ENCODE measurements around the gene GBA3. TPM values are rescaled to one million over a fixed set of nuclear protein-coding genes. Genes with fewer than 3 reads are reported as not detected.

GBA3 gene
- total and polyA plus RNA-seq, 2 donors: 0.28 to 0.37 TPM

DNA sequence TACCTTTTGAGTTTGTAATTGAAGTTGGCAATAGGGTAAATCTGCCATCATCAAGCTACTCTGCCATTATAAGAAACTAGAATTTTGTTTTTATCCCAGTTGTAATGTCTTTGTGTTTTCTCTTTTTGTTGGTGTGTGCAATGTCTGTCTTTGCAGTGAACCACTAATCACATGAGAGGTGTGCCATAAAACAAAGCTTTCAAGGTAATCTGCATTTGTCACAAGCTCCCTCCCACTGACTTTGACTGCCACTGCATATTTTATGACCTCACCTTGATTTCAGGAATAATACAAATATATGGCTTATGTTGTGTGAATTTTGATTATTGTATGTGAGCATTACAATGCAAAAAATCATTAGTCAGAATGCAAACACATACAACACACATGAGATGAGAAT is 9.0 kb upstream of the GBA3 start:
- H3K9me3 ChIP-seq (ENCODE audit: control insufficient read depth in 2 of 2, insufficient read depth in 1 of 2, low read length in 1 of 2): no peaks in the 10 kb centered on the region
- DNase-seq (ENCODE audit: low read depth in 6 of 9, low spot score in 9 of 9): no peak
- H3K4me1 ChIP-seq (ENCODE audit: control insufficient read depth in 2 of 2, insufficient read depth in 2 of 2, low read length in 2 of 2): peaks cover 3 to 4% of the 10 kb centered on the region in 2 donors
- no peaks in the 10 kb centered on the region for H3K27me3 ChIP-seq (ENCODE audit: control insufficient read depth in 2 of 2, insufficient read depth in 1 of 2, low read length in 1 of 2)
- H3K4me3 ChIP-seq (ENCODE audit: low read length in 2 of 2): no peak overlapping the region
- H3K36me3 ChIP-seq (ENCODE audit: control insufficient read depth in 2 of 2, insufficient read depth in 2 of 2, low read length in 1 of 2): no peaks in the 10 kb centered on the region
- no peak overlapping the region for H3K27ac ChIP-seq (ENCODE audit: low read depth in 1 of 2, low read length in 1 of 2)

DNA sequence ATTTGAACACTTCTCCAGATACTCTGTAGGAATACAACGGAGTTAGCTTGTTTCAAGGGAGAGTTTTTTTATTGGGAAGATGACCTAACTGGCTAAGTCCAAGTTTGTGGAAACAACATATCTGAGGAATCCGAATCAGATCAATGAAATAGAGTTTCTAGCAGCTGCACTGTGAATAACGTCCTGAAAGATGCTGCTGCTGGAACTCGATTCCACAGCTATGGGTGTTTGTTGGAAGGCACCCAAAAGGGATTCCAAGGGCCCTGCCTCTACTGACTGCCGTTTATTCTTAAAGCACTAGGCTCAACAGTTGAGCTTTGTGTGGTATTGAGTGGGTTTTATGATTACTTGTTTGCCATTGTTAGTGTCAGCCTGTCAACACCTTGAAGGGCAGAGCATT is 6.6 kb upstream of the GBA3 start:
- 94% methylated on average over 5 of the region's 5 CpGs for WGBS
- Histone ChIP-seq H3K27ac (ENCODE audit: low read depth in 1 of 2, low read length in 1 of 2) (no peak overlapping the region), H3K36me3 (ENCODE audit: control insufficient read depth in 2 of 2, insufficient read depth in 2 of 2, low read length in 1 of 2) (no peaks in the 10 kb centered on the region), H3K27me3 (ENCODE audit: control insufficient read depth in 2 of 2, insufficient read depth in 1 of 2, low read length in 1 of 2) (no peaks in the 10 kb centered on the region), H3K4me3 (ENCODE audit: low read length in 2 of 2) (no peak overlapping the region), H3K9me3 (ENCODE audit: control insufficient read depth in 2 of 2, insufficient read depth in 1 of 2, low read length in 1 of 2) (no peaks in the 10 kb centered on the region), H3K4me1 (ENCODE audit: control insufficient read depth in 2 of 2, insufficient read depth in 2 of 2, low read length in 2 of 2) (peaks cover 3 to 9% of the 10 kb centered on the region in 2 donors)
- no peak for DNase-seq (ENCODE audit: low read depth in 6 of 9, low spot score in 9 of 9)

DNA sequence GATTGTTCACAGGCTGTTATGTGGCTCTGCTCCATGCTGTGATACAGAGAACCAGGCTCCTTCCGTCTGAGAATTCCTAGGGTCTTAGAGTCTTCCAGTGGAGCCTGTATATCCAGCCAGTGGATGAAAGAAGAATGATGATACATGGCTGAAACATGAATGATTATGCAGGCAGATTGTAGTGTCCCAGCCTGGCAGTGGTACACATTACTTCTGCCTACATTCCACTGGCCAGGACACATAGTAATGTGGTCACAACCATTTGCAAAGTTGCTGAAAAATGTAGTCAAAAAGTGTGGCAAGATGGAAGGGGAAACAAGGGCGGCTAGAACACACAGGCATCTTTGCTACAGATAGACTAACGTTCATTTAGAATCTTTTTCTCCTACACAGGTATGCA is 4.5 kb upstream of the GBA3 start:
- no peak overlapping the region for H3K27ac ChIP-seq (ENCODE audit: low read depth in 1 of 2, low read length in 1 of 2)
- H3K27me3 ChIP-seq (ENCODE audit: control insufficient read depth in 2 of 2, insufficient read depth in 1 of 2, low read length in 1 of 2): no peaks in the 10 kb centered on the region
- no peaks in the 10 kb centered on the region for H3K36me3 ChIP-seq (ENCODE audit: control insufficient read depth in 2 of 2, insufficient read depth in 2 of 2, low read length in 1 of 2)
- WGBS: 97% methylated on average over 3 of the region's 3 CpGs
- no peak overlapping the region for H3K4me3 ChIP-seq (ENCODE audit: low read length in 2 of 2)
- H3K4me1 ChIP-seq (ENCODE audit: control insufficient read depth in 2 of 2, insufficient read depth in 2 of 2, low read length in 2 of 2): peaks cover 3 to 9% of the 10 kb centered on the region in 2 donors
- DNase-seq (ENCODE audit: low read depth in 6 of 9, low spot score in 9 of 9): no peak
- H3K9me3 ChIP-seq (ENCODE audit: control insufficient read depth in 2 of 2, insufficient read depth in 1 of 2, low read length in 1 of 2): no peaks in the 10 kb centered on the region

DNA sequence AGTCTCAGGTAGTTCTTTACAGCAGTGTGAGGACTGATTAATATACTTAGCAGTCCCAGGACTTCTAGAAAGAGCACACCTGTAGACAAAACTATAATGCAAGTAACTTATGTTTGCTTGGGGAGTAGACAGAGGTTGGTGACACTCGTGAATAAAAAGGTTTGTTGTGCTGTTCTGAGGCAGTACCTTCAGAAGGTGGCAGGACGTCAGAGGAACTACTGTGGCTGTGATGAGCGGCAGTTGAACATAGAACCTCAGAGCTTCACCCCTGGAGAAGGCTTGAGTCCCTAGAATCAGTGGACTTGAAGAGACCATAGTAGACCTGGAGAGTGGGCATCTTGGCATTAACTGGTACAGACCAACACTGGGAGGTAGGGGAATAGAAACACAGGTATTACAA is 3.3 kb upstream of the GBA3 start:
- no peaks in the 10 kb centered on the region for H3K27me3 ChIP-seq (ENCODE audit: control insufficient read depth in 2 of 2, insufficient read depth in 1 of 2, low read length in 1 of 2)
- peaks cover 3 to 9% of the 10 kb centered on the region in 2 donors for H3K4me1 ChIP-seq (ENCODE audit: control insufficient read depth in 2 of 2, insufficient read depth in 2 of 2, low read length in 2 of 2)
- H3K9me3 ChIP-seq (ENCODE audit: control insufficient read depth in 2 of 2, insufficient read depth in 1 of 2, low read length in 1 of 2): no peaks in the 10 kb centered on the region
- WGBS: 89% methylated on average over 3 of the region's 3 CpGs
- H3K4me3 ChIP-seq (ENCODE audit: low read length in 2 of 2): no peak overlapping the region
- DNase-seq (ENCODE audit: low read depth in 6 of 9, low spot score in 9 of 9): no peak
- no peaks in the 10 kb centered on the region for H3K36me3 ChIP-seq (ENCODE audit: control insufficient read depth in 2 of 2, insufficient read depth in 2 of 2, low read length in 1 of 2)
- H3K27ac ChIP-seq (ENCODE audit: low read depth in 1 of 2, low read length in 1 of 2): no peak overlapping the region

DNA sequence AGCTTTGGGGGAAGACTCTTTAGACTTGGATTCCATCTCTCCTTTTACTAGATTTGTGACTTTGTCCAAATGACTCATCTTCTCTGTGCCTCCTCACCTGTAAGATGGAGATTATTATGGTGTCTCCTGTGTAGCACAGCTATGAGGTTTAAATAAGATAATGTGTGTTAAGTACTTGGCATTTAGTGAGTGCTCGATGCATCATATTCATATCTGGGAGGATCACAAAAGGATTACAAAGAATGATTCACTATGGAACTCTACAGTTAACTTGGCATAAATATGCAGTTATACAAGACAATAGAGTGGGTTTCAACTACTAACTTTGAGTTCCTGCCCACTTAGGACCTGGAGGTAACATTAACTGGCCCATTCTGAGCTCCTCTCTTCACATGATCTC is 2.3 kb downstream of the GBA3 start:
- Histone ChIP-seq H3K4me1 (ENCODE audit: control insufficient read depth in 2 of 2, insufficient read depth in 2 of 2, low read length in 2 of 2) (no peaks in the 10 kb centered on the region), H3K9me3 (ENCODE audit: control insufficient read depth in 2 of 2, insufficient read depth in 1 of 2, low read length in 1 of 2) (no peaks in the 10 kb centered on the region), H3K36me3 (ENCODE audit: control insufficient read depth in 2 of 2, insufficient read depth in 2 of 2, low read length in 1 of 2) (no peaks in the 10 kb centered on the region), H3K4me3 (ENCODE audit: low read length in 2 of 2) (no peak overlapping the region), H3K27ac (ENCODE audit: low read depth in 1 of 2, low read length in 1 of 2) (no peak overlapping the region), H3K27me3 (ENCODE audit: control insufficient read depth in 2 of 2, insufficient read depth in 1 of 2, low read length in 1 of 2) (no peaks in the 10 kb centered on the region)
- 94% methylated on average over 1 of the region's 1 CpG for WGBS
- DNase-seq (ENCODE audit: low read depth in 6 of 9, low spot score in 9 of 9): no peak

DNA sequence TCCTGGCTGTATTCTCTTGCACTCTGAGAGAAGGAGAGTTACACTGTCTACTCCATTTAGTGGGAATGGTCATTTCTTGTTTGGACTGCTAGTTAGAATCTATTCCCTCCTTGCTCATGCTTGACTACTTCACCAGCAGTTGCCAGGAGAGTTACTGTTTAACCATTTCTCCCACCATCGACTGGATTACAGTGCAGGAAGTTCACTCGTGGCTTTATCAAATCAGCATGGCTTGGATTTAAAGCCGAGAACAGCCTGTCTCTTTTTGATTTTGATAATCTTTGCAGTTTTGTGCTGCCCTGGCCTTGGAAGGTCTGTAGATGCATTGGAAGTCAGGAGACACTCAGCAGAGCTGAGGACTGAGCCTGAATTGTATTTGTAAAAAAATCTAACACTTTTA is 3.2 kb downstream of the GBA3 start:
- DNase-seq (ENCODE audit: low read depth in 6 of 9, low spot score in 9 of 9): no peak
- 74% methylated on average over 3 of the region's 3 CpGs for WGBS
- H3K4me3 ChIP-seq (ENCODE audit: low read length in 2 of 2): no peak overlapping the region

DNA sequence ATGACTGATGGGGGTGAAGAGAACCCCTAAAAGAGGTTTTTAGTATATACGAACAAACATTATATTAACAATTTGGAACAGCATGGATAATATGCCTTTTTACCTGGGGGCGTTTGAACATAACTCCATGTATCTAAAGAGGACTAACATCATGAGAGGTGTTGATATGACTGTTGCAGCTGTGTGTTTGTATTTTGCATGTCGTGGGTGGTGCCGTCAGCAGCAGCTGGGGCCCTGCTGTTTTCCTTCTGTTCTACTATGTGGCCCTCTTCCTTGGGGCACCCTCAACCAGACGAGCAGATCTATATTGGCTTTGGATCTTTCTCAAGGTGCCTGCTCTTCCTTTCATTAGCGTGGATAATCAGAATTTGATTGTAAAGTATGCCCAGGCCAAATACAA is 11.2 kb downstream of the GBA3 start:
- DNase-seq (ENCODE audit: low read depth in 6 of 9, low spot score in 9 of 9): no peak
- no peak overlapping the region for H3K4me3 ChIP-seq (ENCODE audit: low read length in 2 of 2)
- no peaks in the 10 kb centered on the region for H3K9me3 ChIP-seq (ENCODE audit: control insufficient read depth in 2 of 2, insufficient read depth in 1 of 2, low read length in 1 of 2)
- 94% methylated on average over 6 of the region's 6 CpGs for WGBS
- no peaks in the 10 kb centered on the region for H3K36me3 ChIP-seq (ENCODE audit: control insufficient read depth in 2 of 2, insufficient read depth in 2 of 2, low read length in 1 of 2)
- H3K4me1 ChIP-seq (ENCODE audit: control insufficient read depth in 2 of 2, insufficient read depth in 2 of 2, low read length in 2 of 2): no peaks in the 10 kb centered on the region
- no peaks in the 10 kb centered on the region for H3K27me3 ChIP-seq (ENCODE audit: control insufficient read depth in 2 of 2, insufficient read depth in 1 of 2, low read length in 1 of 2)
- no peak overlapping the region for H3K27ac ChIP-seq (ENCODE audit: low read depth in 1 of 2, low read length in 1 of 2)

More for the DNA sequence above, 3.2 kb downstream of the GBA3 start:
- Histone ChIP-seq H3K36me3 (ENCODE audit: control insufficient read depth in 2 of 2, insufficient read depth in 2 of 2, low read length in 1 of 2) (no peaks in the 10 kb centered on the region), H3K9me3 (ENCODE audit: control insufficient read depth in 2 of 2, insufficient read depth in 1 of 2, low read length in 1 of 2) (no peaks in the 10 kb centered on the region), H3K27me3 (ENCODE audit: control insufficient read depth in 2 of 2, insufficient read depth in 1 of 2, low read length in 1 of 2) (no peaks in the 10 kb centered on the region), H3K4me1 (ENCODE audit: control insufficient read depth in 2 of 2, insufficient read depth in 2 of 2, low read length in 2 of 2) (no peaks in the 10 kb centered on the region), H3K27ac (ENCODE audit: low read depth in 1 of 2, low read length in 1 of 2) (no peak overlapping the region)

DNA sequence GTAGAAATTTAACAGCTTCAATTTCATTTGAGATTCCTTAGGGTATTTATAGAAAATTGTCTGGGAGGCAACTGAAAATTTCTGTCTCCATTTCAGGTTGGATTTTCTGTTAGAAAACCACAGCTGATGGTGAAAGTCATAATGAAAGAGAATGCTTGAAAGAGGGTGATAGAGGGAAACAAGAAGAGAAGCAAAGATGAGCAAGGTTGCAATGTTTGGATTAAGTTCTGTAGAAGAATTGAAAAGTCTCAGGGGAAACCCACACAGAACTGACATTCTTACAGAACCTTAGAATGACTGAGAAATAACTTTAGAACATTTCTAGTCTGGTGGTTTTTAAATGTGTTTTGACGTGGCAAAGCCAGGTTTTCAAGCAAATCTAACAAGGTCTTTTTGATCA is 14.7 kb downstream of the GBA3 start:
- no peaks in the 10 kb centered on the region for H3K9me3 ChIP-seq (ENCODE audit: control insufficient read depth in 2 of 2, insufficient read depth in 1 of 2, low read length in 1 of 2)
- no peaks in the 10 kb centered on the region for H3K4me1 ChIP-seq (ENCODE audit: control insufficient read depth in 2 of 2, insufficient read depth in 2 of 2, low read length in 2 of 2)
- WGBS: 83% methylated on average over 1 of the region's 1 CpG
- DNase-seq (ENCODE audit: low read depth in 6 of 9, low spot score in 9 of 9): no peak
- H3K27ac ChIP-seq (ENCODE audit: low read depth in 1 of 2, low read length in 1 of 2): no peak overlapping the region
- H3K27me3 ChIP-seq (ENCODE audit: control insufficient read depth in 2 of 2, insufficient read depth in 1 of 2, low read length in 1 of 2): no peaks in the 10 kb centered on the region
- H3K36me3 ChIP-seq (ENCODE audit: control insufficient read depth in 2 of 2, insufficient read depth in 2 of 2, low read length in 1 of 2): no peaks in the 10 kb centered on the region
- no peak overlapping the region for H3K4me3 ChIP-seq (ENCODE audit: low read length in 2 of 2)

DNA sequence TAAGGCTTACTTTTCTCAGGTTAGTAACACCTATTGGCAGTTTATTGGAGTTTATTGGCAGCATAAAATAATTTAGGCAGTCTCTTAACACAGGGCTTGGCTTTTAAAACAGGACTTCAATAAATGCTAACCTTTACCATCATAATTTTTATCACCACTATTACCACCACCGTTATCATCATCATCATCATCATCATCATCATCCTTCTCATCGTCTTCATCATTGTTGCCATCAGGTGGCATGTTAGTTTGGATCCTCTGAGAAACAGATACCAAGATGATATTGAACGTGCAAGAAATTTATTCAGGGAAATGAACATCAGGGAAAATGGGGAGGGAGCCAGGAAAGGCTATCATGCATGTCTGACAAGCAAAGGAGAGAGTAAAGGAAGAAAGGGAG is 16.2 kb downstream of the GBA3 start:
- Histone ChIP-seq H3K4me1 (ENCODE audit: control insufficient read depth in 2 of 2, insufficient read depth in 2 of 2, low read length in 2 of 2) (no peaks in the 10 kb centered on the region), H3K27ac (ENCODE audit: low read depth in 1 of 2, low read length in 1 of 2) (no peak overlapping the region), H3K36me3 (ENCODE audit: control insufficient read depth in 2 of 2, insufficient read depth in 2 of 2, low read length in 1 of 2) (no peaks in the 10 kb centered on the region), H3K9me3 (ENCODE audit: control insufficient read depth in 2 of 2, insufficient read depth in 1 of 2, low read length in 1 of 2) (no peaks in the 10 kb centered on the region), H3K27me3 (ENCODE audit: control insufficient read depth in 2 of 2, insufficient read depth in 1 of 2, low read length in 1 of 2) (no peaks in the 10 kb centered on the region), H3K4me3 (ENCODE audit: low read length in 2 of 2) (no peak overlapping the region)
- no peak for DNase-seq (ENCODE audit: low read depth in 6 of 9, low spot score in 9 of 9)
- WGBS: 92% methylated on average over 3 of the region's 3 CpGs

DNA sequence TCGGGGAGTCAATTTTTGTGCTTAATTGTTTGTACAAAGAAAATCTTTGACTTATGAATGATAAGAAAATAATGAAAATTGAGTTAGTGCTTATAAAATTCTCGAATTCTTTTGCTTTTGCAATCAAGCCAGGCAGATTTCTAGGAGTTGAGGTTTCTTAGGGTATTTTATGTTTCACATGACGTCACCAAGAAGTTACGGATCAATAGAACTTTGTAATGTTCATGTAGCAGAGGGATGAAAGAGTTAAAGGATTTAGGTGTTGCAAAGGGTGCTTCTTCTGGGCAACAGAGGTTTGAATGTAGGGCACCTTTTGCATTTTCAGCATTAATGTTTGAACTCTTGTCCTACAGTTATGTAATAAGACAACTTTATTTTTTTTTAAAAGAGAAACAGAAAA is 19.4 kb downstream of the GBA3 start:
- 83% methylated on average over 4 of the region's 4 CpGs for WGBS
- H3K4me1 ChIP-seq (ENCODE audit: control insufficient read depth in 2 of 2, insufficient read depth in 2 of 2, low read length in 2 of 2): no peaks in the 10 kb centered on the region
- no peak overlapping the region for H3K4me3 ChIP-seq (ENCODE audit: low read length in 2 of 2)

More for the DNA sequence above, 19.4 kb downstream of the GBA3 start:
- Histone ChIP-seq H3K9me3 (ENCODE audit: control insufficient read depth in 2 of 2, insufficient read depth in 1 of 2, low read length in 1 of 2) (no peaks in the 10 kb centered on the region), H3K27ac (ENCODE audit: low read depth in 1 of 2, low read length in 1 of 2) (no peak overlapping the region), H3K36me3 (ENCODE audit: control insufficient read depth in 2 of 2, insufficient read depth in 2 of 2, low read length in 1 of 2) (no peaks in the 10 kb centered on the region), H3K27me3 (ENCODE audit: control insufficient read depth in 2 of 2, insufficient read depth in 1 of 2, low read length in 1 of 2) (no peaks in the 10 kb centered on the region)
- no peak for DNase-seq (ENCODE audit: low read depth in 6 of 9, low spot score in 9 of 9)
